ENCODE results near the gene ZKSCAN7. TPM values are rescaled to one million over a fixed set of nuclear protein-coding genes. Genes with fewer than 3 reads are reported as not detected.

ZKSCAN7 gene
- total and polyA plus RNA-seq, 2 experiments from 2014 or later: 4.7 to 17.8 TPM

GRCh38 chr3:44525060-44525459, 29.9 kb upstream of the ZKSCAN7 start:
- no peaks in the 10 kb centered on the region for H4K20me1 ChIP-seq (replicated peaks; ENCODE audit: insufficient read depth)
- H3K9me3 Mint-ChIP-seq: no peaks in the 10 kb centered on the region; the same call in 2 of the 3 replicates
- no peak overlapping the region for H3K4me2 ChIP-seq
- H3K27me3 Mint-ChIP-seq (ENCODE audit: insufficient read depth, low read depth, poor library complexity): no peaks in the 10 kb centered on the region
- H3K4me1 ChIP-seq (ENCODE audit: insufficient read depth): no peaks in the 10 kb centered on the region
- no peak overlapping the region for H2AFZ ChIP-seq
- H3K36me3 ChIP-seq (ENCODE audit: insufficient read depth): no peaks in the 10 kb centered on the region
- ATAC-seq: no peak
- H3K9me2 ChIP-seq (ENCODE audit: insufficient read depth): no peaks in the 10 kb centered on the region
- H3K4me1 Mint-ChIP-seq: peaks cover 8% of the 10 kb centered on the region
- no peaks in the 10 kb centered on the region for H3K36me3 Mint-ChIP-seq (ENCODE audit: low read depth)
- no peak overlapping the region for H3K4me3 Mint-ChIP-seq
- no peak overlapping the region for H3K4me3 ChIP-seq
- no peak overlapping the region for H3K27ac Mint-ChIP-seq
- H3F3A ChIP-seq (replicated peaks; ENCODE audit: low read depth): no peaks in the 10 kb centered on the region
- H3K27ac ChIP-seq (ENCODE audit: low read depth): no peak overlapping the region
- no peaks in the 10 kb centered on the region for H3K79me2 ChIP-seq (replicated peaks; ENCODE audit: insufficient read depth)
- TF ChIP-seq EZH2 (IDR thresholded peaks at IDR 0.05; ENCODE audit: low read depth, unreplicated experiment) (no peak), CREB1 (CRISPR knock-in tag; IDR thresholded peaks at IDR 0.05; ENCODE audit: low read depth) (no peak), STAT1 (IDR thresholded peaks at IDR 0.05; ENCODE audit: unreplicated experiment) (no peak), ETS1 (IDR thresholded peaks at IDR 0.05) (no peak), NANOG (IDR thresholded peaks at IDR 0.05; ENCODE audit: borderline replicate concordance) (no peak), EZH2phosphoT487 (IDR thresholded peaks at IDR 0.05; ENCODE audit: unreplicated experiment) (no peak), ZNF462 (CRISPR knock-in tag; IDR thresholded peaks at IDR 0.05) (no peak), POLR2AphosphoS5 (IDR thresholded peaks at IDR 0.05; ENCODE audit: low read depth) (no peak), CTCF (conservative IDR thresholded peaks at IDR 0.05; ENCODE audit: low read depth in 2 of 2) (no peak), ZNF114 (CRISPR knock-in tag; IDR thresholded peaks at IDR 0.05) (no peak), ZNF331 (CRISPR knock-in tag; IDR thresholded peaks at IDR 0.05; ENCODE audit: low read depth) (no peak), REST (IDR thresholded peaks at IDR 0.05; ENCODE audit: unreplicated experiment) (no peak), JUNB (IDR thresholded peaks at IDR 0.05; ENCODE audit: unreplicated experiment) (no peak)
- no peaks in the 10 kb centered on the region for H3K27me3 ChIP-seq (ENCODE audit: insufficient read depth)
- no peak for DNase-seq (ENCODE audit: low spot score)
